ENCODE data around the gene KRTAP3-1.

Gene KRTAP3-1

DNA sequence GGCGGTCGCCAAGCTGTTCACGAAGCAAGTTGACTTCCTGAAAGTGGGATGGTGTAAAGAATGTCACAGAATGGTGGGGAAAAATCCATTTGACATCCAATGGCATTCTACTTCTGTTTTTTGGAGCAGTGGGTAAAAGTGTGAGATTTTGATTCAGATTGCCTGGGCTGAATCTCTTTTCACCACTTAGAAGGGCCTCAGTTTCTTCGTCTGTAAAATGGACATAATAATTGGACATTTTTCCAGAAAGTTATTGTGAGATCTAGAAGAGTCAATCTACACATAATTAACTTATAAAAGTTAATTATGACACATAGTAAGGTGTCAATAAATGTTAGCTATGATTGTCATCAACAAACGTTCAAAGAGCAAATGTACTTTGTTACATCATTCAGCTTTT is 27.8 kb downstream of the KRTAP3-1 start:
- intact Hi-C loops (cut with DNase I; ENCODE audit: low total_unique reads): no loop called here
- H3K27ac ChIP-seq: no peak overlapping the region
- TF ChIP-seq, protein P1, sequence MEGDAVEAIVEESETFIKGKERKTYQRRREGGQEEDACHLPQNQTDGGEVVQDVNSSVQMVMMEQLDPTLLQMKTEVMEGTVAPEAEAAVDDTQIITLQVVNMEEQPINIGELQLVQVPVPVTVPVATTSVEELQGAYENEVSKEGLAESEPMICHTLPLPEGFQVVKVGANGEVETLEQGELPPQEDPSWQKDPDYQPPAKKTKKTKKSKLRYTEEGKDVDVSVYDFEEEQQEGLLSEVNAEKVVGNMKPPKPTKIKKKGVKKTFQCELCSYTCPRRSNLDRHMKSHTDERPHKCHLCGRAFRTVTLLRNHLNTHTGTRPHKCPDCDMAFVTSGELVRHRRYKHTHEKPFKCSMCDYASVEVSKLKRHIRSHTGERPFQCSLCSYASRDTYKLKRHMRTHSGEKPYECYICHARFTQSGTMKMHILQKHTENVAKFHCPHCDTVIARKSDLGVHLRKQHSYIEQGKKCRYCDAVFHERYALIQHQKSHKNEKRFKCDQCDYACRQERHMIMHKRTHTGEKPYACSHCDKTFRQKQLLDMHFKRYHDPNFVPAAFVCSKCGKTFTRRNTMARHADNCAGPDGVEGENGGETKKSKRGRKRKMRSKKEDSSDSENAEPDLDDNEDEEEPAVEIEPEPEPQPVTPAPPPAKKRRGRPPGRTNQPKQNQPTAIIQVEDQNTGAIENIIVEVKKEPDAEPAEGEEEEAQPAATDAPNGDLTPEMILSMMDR (IDR thresholded peaks at IDR 0.05): no peak
- no peak overlapping the region for H3K4me3 ChIP-seq
- H3K36me3 ChIP-seq: no peaks in the 10 kb centered on the region
- peaks cover 0 to 7% (median 5%) of the 10 kb centered on the region in 4 donors for H3K4me1 ChIP-seq
- peaks cover 0 to 8% of the 10 kb centered on the region in 2 donors for H3K27me3 ChIP-seq
- DNase-seq: no peak
- H3K9me3 ChIP-seq: no peaks in the 10 kb centered on the region

DNA sequence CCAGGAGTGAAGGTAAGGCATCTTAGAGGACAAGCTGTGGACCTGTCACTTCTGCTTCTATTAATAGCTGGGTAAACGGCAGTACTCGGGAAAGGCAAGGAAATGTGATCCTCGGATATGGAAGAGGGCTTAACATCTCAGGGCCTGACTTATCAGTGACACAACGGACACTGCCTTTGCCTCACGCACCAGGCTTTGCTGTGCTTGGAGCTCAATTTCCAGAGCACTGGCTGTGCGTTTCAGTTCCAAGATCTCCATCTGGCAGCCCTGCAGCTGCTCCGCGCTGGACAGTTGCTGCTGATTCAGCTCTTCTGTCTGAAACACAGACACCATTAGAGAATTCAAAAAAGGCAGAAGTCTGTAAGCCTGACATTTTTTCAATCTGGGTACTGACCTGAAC is 28.3 kb downstream of the KRTAP3-1 start:
- H3K27ac ChIP-seq: no peak overlapping the region
- H3K4me3 ChIP-seq: no peak overlapping the region
- intact Hi-C loops (cut with DNase I; ENCODE audit: low total_unique reads): no loop called here
- no peaks in the 10 kb centered on the region for H3K36me3 ChIP-seq
- TF ChIP-seq, protein P1 (IDR thresholded peaks at IDR 0.05): no peak
- H3K27me3 ChIP-seq: peaks cover 0 to 10% of the 10 kb centered on the region in 2 donors
- peaks cover 0 to 7% (median 5%) of the 10 kb centered on the region in 4 donors for H3K4me1 ChIP-seq
- H3K9me3 ChIP-seq: no peaks in the 10 kb centered on the region
- no peak for DNase-seq

DNA sequence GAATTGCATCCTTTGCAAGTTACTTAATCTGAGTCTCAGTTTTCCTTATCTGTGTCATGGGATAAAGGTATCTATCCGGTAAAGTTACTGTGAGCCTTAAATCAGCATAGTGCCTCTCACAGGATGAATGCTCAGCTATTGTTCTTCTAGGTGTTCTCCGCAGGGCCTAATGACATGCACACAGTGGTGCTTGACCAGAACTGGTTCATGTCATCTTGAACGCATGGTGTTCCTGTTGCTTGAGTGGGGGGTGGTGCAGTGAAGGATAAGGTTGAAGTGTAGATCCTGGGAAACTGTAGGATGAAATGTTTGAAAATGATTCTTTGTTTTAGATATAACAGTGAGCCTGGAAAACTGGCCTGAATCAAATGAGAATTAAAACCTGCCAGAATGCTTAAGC is 28.8 kb downstream of the KRTAP3-1 start:
- no peaks in the 10 kb centered on the region for H3K36me3 ChIP-seq
- H3K9me3 ChIP-seq: no peaks in the 10 kb centered on the region
- peaks cover 0 to 10% of the 10 kb centered on the region in 2 donors for H3K27me3 ChIP-seq
- H3K4me1 ChIP-seq: peaks cover 0 to 7% (median 5%) of the 10 kb centered on the region in 4 donors
- intact Hi-C loops (cut with DNase I; ENCODE audit: low total_unique reads): no loop called here
- DNase-seq: no peak
- no peak overlapping the region for H3K4me3 ChIP-seq
- no peak overlapping the region for H3K27ac ChIP-seq
- TF ChIP-seq, protein P1 (IDR thresholded peaks at IDR 0.05): no peak

DNA sequence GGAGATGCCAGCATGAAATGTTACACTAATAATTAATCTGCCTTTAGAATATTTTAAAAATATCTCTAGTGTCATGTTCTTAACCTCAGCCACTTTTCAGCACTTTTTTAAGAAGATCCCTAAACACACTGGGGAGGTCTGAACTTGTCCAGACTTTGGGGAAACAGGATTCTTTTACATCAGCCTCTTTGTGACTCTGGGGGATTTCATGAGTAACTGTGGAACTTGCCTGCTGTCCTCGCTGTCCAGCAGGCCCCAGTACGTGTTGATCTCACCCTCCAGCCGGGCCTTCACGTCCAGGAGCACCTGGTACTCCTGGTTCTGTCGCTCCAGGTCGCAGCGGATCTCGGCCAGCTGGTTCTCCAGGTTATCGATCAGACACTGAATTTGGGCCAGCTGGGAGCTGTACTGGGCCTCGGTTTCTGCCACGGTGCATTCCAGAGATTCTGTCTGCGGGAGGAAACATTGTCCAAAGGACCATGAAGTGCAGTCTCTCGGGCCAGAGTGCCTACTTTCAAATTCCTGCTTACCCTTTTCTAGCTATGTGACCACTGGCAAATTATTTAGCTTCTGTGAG is 30.3 kb downstream of the KRTAP3-1 start:
- intact Hi-C loops (cut with DNase I; ENCODE audit: low total_unique reads): no loop called here
- Histone ChIP-seq H3K27me3 (peaks cover 0 to 10% of the 10 kb centered on the region in 2 donors), H3K9me3 (no peaks in the 10 kb centered on the region), H3K4me3 (no peak overlapping the region), H3K36me3 (no peaks in the 10 kb centered on the region), H3K4me1 (peaks cover 0 to 7% (median 5%) of the 10 kb centered on the region in 4 donors), H3K27ac (no peak overlapping the region)
- DNase-seq: no peak
- TF ChIP-seq, protein P1 (IDR thresholded peaks at IDR 0.05): no peak

DNA sequence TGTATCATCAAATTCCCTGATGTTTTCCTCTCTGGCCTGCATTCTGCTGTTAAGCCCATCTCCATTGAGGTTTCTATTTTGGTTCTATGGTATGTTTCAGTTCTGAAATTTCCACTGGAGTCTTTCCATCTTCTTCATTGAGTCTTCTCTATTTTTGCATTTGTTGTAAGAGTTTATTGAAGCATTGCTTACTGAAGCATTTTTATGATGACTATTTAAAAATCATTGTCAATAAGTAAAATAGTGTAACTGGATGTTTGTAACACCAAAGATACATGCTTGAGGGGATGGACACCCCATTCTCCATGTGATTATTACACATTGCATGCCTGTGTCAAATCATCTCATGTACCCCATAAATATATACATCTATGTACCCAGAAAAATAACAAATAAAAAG is 33.4 kb downstream of the KRTAP3-1 start:
- intact Hi-C loops (cut with DNase I; ENCODE audit: low total_unique reads): no loop called here
- H3K27me3 ChIP-seq: peaks cover 0 to 10% of the 10 kb centered on the region in 2 donors
- TF ChIP-seq, protein P1 (IDR thresholded peaks at IDR 0.05): no peak
- no peak overlapping the region for H3K4me3 ChIP-seq
- no peaks in the 10 kb centered on the region for H3K9me3 ChIP-seq
- no peak for DNase-seq
- H3K27ac ChIP-seq: no peak overlapping the region
- H3K4me1 ChIP-seq: peaks cover 0 to 2% (median 1%) of the 10 kb centered on the region in 4 donors
- H3K36me3 ChIP-seq: no peaks in the 10 kb centered on the region

DNA sequence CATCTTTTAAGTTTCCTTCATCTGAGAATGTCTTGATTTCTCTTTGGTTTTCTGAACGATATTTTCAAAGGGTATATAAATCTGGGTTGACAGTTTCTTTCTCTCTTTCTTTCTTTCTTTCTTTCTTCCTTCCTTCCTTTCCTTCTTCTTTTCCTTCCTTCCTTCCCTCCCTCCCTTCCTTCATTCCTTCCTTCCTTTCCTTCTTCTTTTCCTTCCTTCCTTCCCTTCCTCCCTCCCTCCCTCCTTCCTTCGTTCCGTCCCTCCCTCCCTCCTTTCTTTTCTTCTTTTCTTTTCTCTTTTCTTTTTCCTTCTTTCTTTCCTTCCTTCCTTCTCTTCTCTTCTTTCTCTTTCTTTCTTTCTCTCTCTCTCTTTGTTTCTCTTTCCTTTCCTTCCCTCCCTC is 34.6 kb downstream of the KRTAP3-1 start:
- TF ChIP-seq, protein P1 (IDR thresholded peaks at IDR 0.05): no peak
- Histone ChIP-seq H3K27me3 (peaks cover 0 to 10% of the 10 kb centered on the region in 2 donors), H3K27ac (no peak overlapping the region), H3K4me1 (no peaks in the 10 kb centered on the region), H3K4me3 (no peak overlapping the region), H3K36me3 (no peaks in the 10 kb centered on the region), H3K9me3 (no peaks in the 10 kb centered on the region)
- no peak for DNase-seq
- intact Hi-C loops (cut with DNase I; ENCODE audit: low total_unique reads): no loop called here

Measured in tibial artery (tissue), 4 donors.